Lower lobe of right lung (tissue), 2 donors: ENCODE results near the gene MYZAP. TPM values are rescaled to one million over a fixed set of nuclear protein-coding genes. Genes with fewer than 3 reads are reported as not detected.

ENCODE experiments used
- ATAC-seq, 2 donors: fragments of 200-7000 bp; cut with Tn5 transposase; one replicate each; pipeline ENCODE4 v1.9.1; 2020 to 2022; ENCODE audit warnings: mild to moderate bottlenecking in 2 of 2, moderate library complexity in 2 of 2
- DNase-seq: peaks from one replicate; pipeline ENCODE4 v3.0.0-alpha.2; 2020
- H3K27ac ChIP-seq: fragments of 200-600 bp; one replicate; pipeline ENCODE4 v1.8.0; 2022
- H3K27me3 ChIP-seq: fragments of 200-600 bp; one replicate; pipeline ENCODE4 v1.8.0; 2022; ENCODE audit warnings: low read depth
- H3K36me3 ChIP-seq: fragments of 200-600 bp; one replicate; pipeline ENCODE4 v1.8.0; 2022; ENCODE audit warnings: mild to moderate bottlenecking
- H3K4me1 ChIP-seq: fragments of 200-600 bp; one replicate; pipeline ENCODE4 v1.8.0; 2022
- H3K4me3 ChIP-seq: fragments of 200-600 bp; one replicate; pipeline ENCODE4 v1.8.0; 2022; ENCODE audit warnings: mild to moderate bottlenecking
- H3K9me3 ChIP-seq: fragments of 200-600 bp; one replicate; pipeline ENCODE4 v1.8.0; 2022
- intact Hi-C: fragments of 100-400 bp; cut with DNase I; formaldehyde crosslinking; loops from one replicate; pipeline ENCODE4 v1.11.0; 2022
- total RNA-seq: library from RNA; stranded (reverse); fragmentation: NEBNext Ultra II Directional; extraction: Animal tissue kit (Norgen Biotek cat#: 25700); gene quantifications from one replicate; pipeline ENCODE4 v1.2.1, GENCODE V29; 2021
- TF ChIP-seq, protein P1 (sequence below): fragments of 200-600 bp; IDR thresholded peaks from one replicate; pipeline ENCODE4 v1.8.0; 2022; ENCODE audit warnings: antibody characterized with exemption, mild to moderate bottlenecking
- donor health status: DM: no; HTN: yes; CAD: no; lungs with severe emphysema.

Gene MYZAP
- total RNA-seq, 1 donor from 2014 or later: 41.3 TPM

DNA sequence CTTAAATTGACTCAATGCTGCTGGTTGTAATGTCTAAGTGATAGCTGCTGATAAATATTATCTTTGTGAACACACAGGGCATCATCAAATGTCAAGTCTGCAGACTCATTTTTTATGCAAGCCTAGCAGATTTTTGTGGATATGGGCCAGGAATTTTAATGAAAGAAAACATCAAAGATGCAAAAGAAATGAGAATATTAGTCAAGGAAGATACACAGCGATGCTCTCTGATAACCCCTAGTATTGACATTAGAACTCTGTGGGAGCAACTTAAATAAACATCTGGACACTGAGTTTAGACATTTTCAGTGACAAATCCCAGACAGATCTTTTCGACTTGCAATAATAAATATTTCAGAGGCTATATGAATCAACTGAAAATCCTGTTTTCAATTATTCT, 143.2 kb downstream of the MYZAP start:
- no peaks in the 10 kb centered on the region for H3K9me3 ChIP-seq
- H3K27ac ChIP-seq: no peak overlapping the region
- H3K27me3 ChIP-seq: no peaks in the 10 kb centered on the region
- peaks cover 6% of the 10 kb centered on the region for H3K4me1 ChIP-seq
- no peak for DNase-seq
- no peak overlapping the region for H3K4me3 ChIP-seq
- intact Hi-C loops: no loop called here
- TF ChIP-seq, protein P1, sequence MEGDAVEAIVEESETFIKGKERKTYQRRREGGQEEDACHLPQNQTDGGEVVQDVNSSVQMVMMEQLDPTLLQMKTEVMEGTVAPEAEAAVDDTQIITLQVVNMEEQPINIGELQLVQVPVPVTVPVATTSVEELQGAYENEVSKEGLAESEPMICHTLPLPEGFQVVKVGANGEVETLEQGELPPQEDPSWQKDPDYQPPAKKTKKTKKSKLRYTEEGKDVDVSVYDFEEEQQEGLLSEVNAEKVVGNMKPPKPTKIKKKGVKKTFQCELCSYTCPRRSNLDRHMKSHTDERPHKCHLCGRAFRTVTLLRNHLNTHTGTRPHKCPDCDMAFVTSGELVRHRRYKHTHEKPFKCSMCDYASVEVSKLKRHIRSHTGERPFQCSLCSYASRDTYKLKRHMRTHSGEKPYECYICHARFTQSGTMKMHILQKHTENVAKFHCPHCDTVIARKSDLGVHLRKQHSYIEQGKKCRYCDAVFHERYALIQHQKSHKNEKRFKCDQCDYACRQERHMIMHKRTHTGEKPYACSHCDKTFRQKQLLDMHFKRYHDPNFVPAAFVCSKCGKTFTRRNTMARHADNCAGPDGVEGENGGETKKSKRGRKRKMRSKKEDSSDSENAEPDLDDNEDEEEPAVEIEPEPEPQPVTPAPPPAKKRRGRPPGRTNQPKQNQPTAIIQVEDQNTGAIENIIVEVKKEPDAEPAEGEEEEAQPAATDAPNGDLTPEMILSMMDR: no peak
- no peak for ATAC-seq
- no peaks in the 10 kb centered on the region for H3K36me3 ChIP-seq

Other genes starting within 250 kb of the MYZAP start
- 46.0 TPM for gene CGNL1, start 215.4 kb upstream of the MYZAP start, total RNA-seq
- 58.3 TPM for gene POLR2M, start 114.8 kb downstream of the MYZAP start, total RNA-seq